CD4-positive, alpha-beta T cell treated with Interleukin-15 for 4 hours (primary cell): ENCODE results near the gene C1QL4.
A peak's percentile ranks its signal among the peaks of the same experiment; 100 is the strongest.
"Not testable (repeated sequence)": the region's sequence is repeated elsewhere in the genome, so short reads cannot be mapped to it uniquely, and the experiment has no call there.

ENCODE experiments used
- DNase-seq: peaks from one replicate; pipeline ENCODE4 v3.0.0-alpha.2; 2020; ENCODE audit warnings: low spot score

Gene C1QL4

GRCh38 chr12:49333778-49334177, 3.2 kb downstream of the C1QL4 start:
- not testable (repeated sequence) for DNase-seq

- no peak for DNase-seq
Observed at GRCh38 chr12:49332891-49333371, 4.1 kb downstream of the C1QL4 start.

- DNase-seq, result no peak
Observed at GRCh38 chr12:49332441-49332861, 4.5 kb downstream of the C1QL4 start.

- DNase-seq, result no peak
Observed at GRCh38 chr12:49331380-49332222, 5.4 kb downstream of the C1QL4 start.

- DNase-seq, result no peak
Observed at GRCh38 chr12:49330631-49331379, 6.2 kb downstream of the C1QL4 start.

GRCh38 chr12:49330032-49330619, 6.9 kb downstream of the C1QL4 start:
- DNase-seq, result no peak

DNA sequence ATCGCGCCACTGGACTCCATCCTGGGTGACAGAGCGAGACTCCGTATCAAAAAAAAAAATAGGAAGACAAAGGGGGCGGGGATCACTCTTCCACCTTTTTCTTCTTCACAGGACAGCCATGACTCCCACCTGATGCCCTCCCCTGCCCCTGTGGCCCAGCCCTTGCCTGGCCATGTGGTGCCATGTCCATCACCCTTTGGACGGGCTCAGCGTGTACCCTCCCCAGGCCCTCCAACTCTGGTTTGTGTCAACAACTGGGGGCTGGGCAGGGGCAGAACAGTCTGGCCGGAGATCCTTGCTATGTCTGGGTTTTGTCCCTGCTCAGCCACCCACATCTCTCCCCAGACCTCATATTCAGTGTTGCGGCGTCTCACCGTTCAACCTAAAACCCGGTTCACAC, 8.2 kb downstream of the C1QL4 start:
- DNase-seq, result no peak

GRCh38 chr12:49327887-49328286, 9.1 kb downstream of the C1QL4 start:
- no peak for DNase-seq

DNA sequence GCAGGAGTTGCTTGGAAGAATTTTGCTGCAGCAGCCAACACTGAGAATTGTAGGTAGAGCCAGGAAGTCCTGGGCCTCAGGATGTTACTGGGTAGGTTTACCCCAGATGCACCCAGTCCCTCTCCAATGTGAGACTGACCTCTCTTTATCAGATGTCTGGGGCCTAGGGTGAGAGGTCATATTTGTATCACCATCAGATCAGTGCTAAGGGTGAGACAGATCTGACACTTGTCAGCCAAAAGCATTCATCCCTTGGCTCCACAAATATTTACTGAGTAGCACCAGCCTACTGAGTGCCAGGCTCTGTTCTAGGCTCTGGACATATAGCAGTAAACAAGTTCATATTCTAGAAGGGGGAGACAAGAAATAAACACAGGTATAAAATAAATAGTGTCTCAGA, 9.6 kb downstream of the C1QL4 start:
- DNase-seq, result no peak

- DNase-seq, result no peak
Observed at GRCh38 chr12:49325606-49326005, 11.4 kb downstream of the C1QL4 start.

DNA sequence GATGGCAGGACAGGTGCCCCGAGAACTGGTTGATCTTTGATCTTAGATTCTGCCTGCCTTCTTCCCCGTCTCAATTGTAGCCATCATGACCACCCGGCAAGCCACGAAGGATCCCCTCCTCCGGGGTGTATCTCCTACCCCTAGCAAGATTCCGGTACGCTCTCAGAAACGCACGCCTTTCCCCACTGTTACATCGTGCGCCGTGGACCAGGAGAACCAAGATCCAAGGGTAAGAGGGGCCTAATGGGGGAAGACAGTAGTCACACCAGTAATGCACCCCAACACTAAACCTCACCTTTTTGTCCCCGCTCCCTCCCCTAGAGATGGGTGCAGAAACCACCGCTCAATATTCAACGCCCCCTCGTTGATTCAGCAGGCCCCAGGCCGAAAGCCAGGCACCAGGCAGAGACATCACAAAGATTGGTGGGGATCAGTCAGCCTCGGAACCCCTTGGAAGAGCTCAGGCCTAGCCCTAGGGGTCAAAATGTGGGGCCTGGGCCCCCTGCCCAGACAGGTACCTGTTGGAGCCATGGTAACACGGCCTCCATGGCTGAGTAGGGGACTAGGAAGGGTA, 13.4 kb downstream of the C1QL4 start:
- no peak for DNase-seq

- DNase-seq, result peak; percentile 99
Observed at GRCh38 chr12:49322708-49323523, 14.1 kb downstream of the C1QL4 start, which contains the start of gene TROAP. Gene TROAP (plus strand): TSS chr12:49323255. CDS start chr12:49323609, 354 bp downstream.

- no peak for DNase-seq
Observed at GRCh38 chr12:49322367-49322707, 14.7 kb downstream of the C1QL4 start.

GRCh38 chr12:49320411-49321103, 16.4 kb downstream of the C1QL4 start:
- DNase-seq, result not testable (repeated sequence)

- DNase-seq, result not testable (repeated sequence)
Observed at GRCh38 chr12:49317118-49317517, 19.9 kb downstream of the C1QL4 start.

- no peak for DNase-seq
Observed at GRCh38 chr12:49314811-49315210, 22.2 kb downstream of the C1QL4 start.

- not testable (repeated sequence) for DNase-seq
Observed at GRCh38 chr12:49310451-49311000, 26.5 kb downstream of the C1QL4 start.

DNA sequence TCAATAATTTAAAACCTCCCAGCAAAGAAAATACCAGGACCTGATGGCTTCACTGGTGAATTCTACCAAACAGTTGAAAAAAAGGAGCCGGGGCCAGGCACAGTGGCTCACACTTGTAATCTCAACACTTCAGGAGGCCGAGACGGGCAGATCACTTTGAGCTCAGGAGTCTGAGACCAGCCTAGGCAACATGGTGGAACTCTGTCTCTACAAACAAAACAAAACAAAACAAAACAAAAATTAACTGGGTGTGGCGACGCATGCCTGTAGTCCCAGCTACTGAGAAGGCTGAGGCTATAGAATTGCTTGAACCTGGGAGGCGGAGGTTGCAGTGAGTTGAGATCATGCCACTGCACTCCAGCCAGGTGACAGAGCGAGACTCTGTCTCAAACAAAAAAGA, 27.6 kb downstream of the C1QL4 start:
- DNase-seq, result no peak

DNA sequence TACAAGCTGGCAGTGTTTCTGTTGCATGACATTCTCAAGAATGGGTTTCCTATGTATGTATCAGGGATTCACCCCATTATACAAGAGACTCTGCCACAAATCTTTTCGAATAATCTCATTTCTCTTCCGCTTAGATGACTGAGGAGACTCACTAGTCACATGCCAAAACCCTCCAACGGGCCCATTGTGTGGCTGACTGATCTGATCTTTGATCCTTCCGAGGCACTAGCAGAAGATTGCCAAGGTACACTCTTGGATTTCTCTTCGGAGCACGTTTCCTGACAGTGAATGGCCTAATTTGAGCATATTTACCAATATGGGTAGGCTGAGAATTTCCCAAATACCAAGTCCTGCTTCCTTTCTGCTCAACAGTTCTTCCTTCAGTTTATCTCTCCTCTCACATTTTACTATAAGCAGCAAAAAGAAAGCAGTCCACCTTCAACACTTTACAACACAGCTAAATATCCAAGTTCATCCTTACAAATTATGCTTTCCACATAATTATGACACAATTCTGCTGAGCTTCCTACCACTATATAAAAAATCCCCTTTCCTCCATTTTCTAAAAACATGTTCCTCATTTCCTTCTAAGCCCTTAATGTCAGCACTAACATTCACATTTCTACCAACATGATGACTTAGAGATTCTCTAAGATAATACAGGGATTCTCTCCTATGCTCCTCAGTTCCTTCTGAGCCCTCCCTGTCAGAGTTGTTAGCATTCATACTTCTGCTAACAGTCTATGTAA, 31.1 kb downstream of the C1QL4 start:
- no peak for DNase-seq

DNA sequence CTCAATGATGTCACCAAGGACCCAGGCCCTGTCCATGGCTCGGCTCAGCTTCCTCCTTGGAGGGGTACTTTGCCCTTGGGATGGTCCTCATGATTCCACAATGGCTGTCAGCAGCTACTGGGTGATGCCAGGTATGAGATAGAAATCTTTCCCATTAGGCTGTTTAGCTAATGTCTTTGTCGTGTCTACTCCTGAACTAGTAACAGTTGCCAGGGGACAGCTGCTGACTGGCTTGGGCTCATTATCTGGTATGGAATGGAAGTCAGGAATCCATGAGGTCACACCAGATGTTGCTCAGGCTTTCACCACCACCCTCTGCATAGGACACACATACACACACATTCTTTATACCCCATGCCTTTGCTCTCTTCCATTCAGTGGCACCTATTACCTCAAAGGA, 32.8 kb downstream of the C1QL4 start:
- DNase-seq, result no peak
